ENCODE data around the gene RNF17.

The RNF17 gene

GRCh38 chr13:24763596-24764275 is at the start of gene RNF17:
TSS of gene RNF17 (plus strand) at chr13:24764169. CDS start at chr13:24764204, 35 bp downstream.
- H3K27ac ChIP-seq (ENCODE audit: low read length) = no peak within 1 kb of the TSS
- H3F3A ChIP-seq (ENCODE audit: insufficient read depth, low read length) = no peaks in the 10 kb centered on the region
- no peaks in the 10 kb centered on the region for H3K9me3 ChIP-seq (replicated peaks; ENCODE audit: insufficient read depth, low read length)
- H3K9ac ChIP-seq (ENCODE audit: low read length) = no peak within 1 kb of the TSS
- H3K9me2 ChIP-seq (replicated peaks; ENCODE audit: insufficient read depth, low read length) = no peaks in the 10 kb centered on the region
- H3K36me3 ChIP-seq (replicated peaks; ENCODE audit: insufficient read depth, low read length) = no peaks in the 10 kb centered on the region
- no peak within 1 kb of the TSS for H3K4me2 ChIP-seq (ENCODE audit: low read depth, low read length)
- no peak for DNase-seq
- no peak within 1 kb of the TSS for H3K4me3 ChIP-seq (ENCODE audit: low read length)
- TF ChIP-seq EZH2 (optimal IDR thresholded peaks at IDR 0.05; ENCODE audit: low read depth, low read length) (no peak), CTCF (IDR thresholded peaks at IDR 0.05; ENCODE audit: low read length) (no peak), EZH2phosphoT487 (IDR thresholded peaks at IDR 0.05; ENCODE audit: low read length) (no peak)
- no peak within 1 kb of the TSS for H2AFZ ChIP-seq (ENCODE audit: low read length)
- H3K79me2 ChIP-seq (ENCODE audit: low read length) = no peaks in the 10 kb centered on the region
- H3K4me1 ChIP-seq (ENCODE audit: low read length) = no peaks in the 10 kb centered on the region; the same call in 1 of the 2 replicates
- H3K27me3 ChIP-seq (replicated peaks; ENCODE audit: insufficient read depth, low read length) = no peaks in the 10 kb centered on the region
- no peaks in the 10 kb centered on the region for H4K20me1 ChIP-seq (ENCODE audit: insufficient read depth, low read length)

GRCh38 chr13:24716011-24716410 is 48.0 kb upstream of the RNF17 start:
- no peaks in the 10 kb centered on the region for H4K20me1 ChIP-seq (ENCODE audit: insufficient read depth, low read length)
- H3F3A ChIP-seq (ENCODE audit: insufficient read depth, low read length) = no peaks in the 10 kb centered on the region
- no peaks in the 10 kb centered on the region for H3K9me2 ChIP-seq (replicated peaks; ENCODE audit: insufficient read depth, low read length)
- H3K79me2 ChIP-seq (ENCODE audit: low read length) = no peaks in the 10 kb centered on the region
- TF ChIP-seq CTCF (IDR thresholded peaks at IDR 0.05; ENCODE audit: low read length) (no peak), EZH2 (optimal IDR thresholded peaks at IDR 0.05; ENCODE audit: low read depth, low read length) (no peak)
- H3K36me3 ChIP-seq (replicated peaks; ENCODE audit: insufficient read depth, low read length) = no peaks in the 10 kb centered on the region
- no peak overlapping the region for H3K27ac ChIP-seq (ENCODE audit: low read length)
- H3K9me3 ChIP-seq (replicated peaks; ENCODE audit: insufficient read depth, low read length) = no peaks in the 10 kb centered on the region
- no peak overlapping the region for H3K9ac ChIP-seq (ENCODE audit: low read length)
- H2AFZ ChIP-seq (ENCODE audit: low read length) = no peak overlapping the region
- H3K27me3 ChIP-seq (replicated peaks; ENCODE audit: insufficient read depth, low read length) = no peaks in the 10 kb centered on the region
- no peaks in the 10 kb centered on the region for H3K4me1 ChIP-seq (ENCODE audit: low read length)
- DNase-seq = no peak
- no peak overlapping the region for H3K4me2 ChIP-seq (ENCODE audit: low read depth, low read length)
- H3K4me3 ChIP-seq (ENCODE audit: low read length) = no peak overlapping the region

GRCh38 chr13:24716446-24716845 is 47.5 kb upstream of the RNF17 start:
- Histone ChIP-seq H3K36me3 (replicated peaks; ENCODE audit: insufficient read depth, low read length) (no peaks in the 10 kb centered on the region), H3K27me3 (replicated peaks; ENCODE audit: insufficient read depth, low read length) (no peaks in the 10 kb centered on the region), H3K9me3 (replicated peaks; ENCODE audit: insufficient read depth, low read length) (no peaks in the 10 kb centered on the region), H3K9me2 (replicated peaks; ENCODE audit: insufficient read depth, low read length) (no peaks in the 10 kb centered on the region), H2AFZ (ENCODE audit: low read length) (no peak overlapping the region), H3K27ac (ENCODE audit: low read length) (no peak overlapping the region), H3K4me1 (ENCODE audit: low read length) (no peaks in the 10 kb centered on the region), H3K9ac (ENCODE audit: low read length) (no peak overlapping the region), H3K4me3 (ENCODE audit: low read length) (no peak overlapping the region), H3F3A (ENCODE audit: insufficient read depth, low read length) (no peaks in the 10 kb centered on the region), H4K20me1 (ENCODE audit: insufficient read depth, low read length) (no peaks in the 10 kb centered on the region), H3K79me2 (ENCODE audit: low read length) (no peaks in the 10 kb centered on the region), H3K4me2 (ENCODE audit: low read depth, low read length) (no peak overlapping the region)
- DNase-seq = no peak
- TF ChIP-seq CTCF (IDR thresholded peaks at IDR 0.05; ENCODE audit: low read length) (no peak), EZH2phosphoT487 (IDR thresholded peaks at IDR 0.05; ENCODE audit: low read length) (no peak), EZH2 (optimal IDR thresholded peaks at IDR 0.05; ENCODE audit: low read depth, low read length) (no peak)

All from MM.1S (cell line).